Stimulated activated memory B cell treated with anti-CD40 and anti-IgM and Interleukin-4, amounts not matched to agents 10 μg/mL and 1 μg/mL and 100 μg/mL, for 72 hours (primary cell): ENCODE results near the gene ZNF74.
"Not testable (repeated sequence)": the region's sequence is repeated elsewhere in the genome, so short reads cannot be mapped to it uniquely, and the experiment has no call there.

Experiments used
- ATAC-seq: fragments of 150-1000 bp; cut with Tn5 transposase; 2 replicates; pipeline ENCODE4 v1.10.0; 2021
- H3K27ac Mint-ChIP-seq: one replicate; pipeline ENCODE4 v1.8.0; 2022; ENCODE audit warnings: mild to moderate bottlenecking, mixed read lengths
- H3K27me3 Mint-ChIP-seq: one replicate; pipeline ENCODE4 v1.8.0; 2022; ENCODE audit warnings: mixed read lengths
- H3K36me3 Mint-ChIP-seq: one replicate; pipeline ENCODE4 v1.8.0; 2022; ENCODE audit warnings: mixed read lengths
- H3K4me1 Mint-ChIP-seq: one replicate; pipeline ENCODE4 v1.8.0; 2022; ENCODE audit warnings: mixed read lengths
- H3K4me3 Mint-ChIP-seq: one replicate; pipeline ENCODE4 v1.8.0; 2022; ENCODE audit warnings: mild to moderate bottlenecking, moderate library complexity, mixed read lengths
- H3K9me3 Mint-ChIP-seq: one replicate; pipeline ENCODE4 v1.8.0; 2022; ENCODE audit warnings: mixed read lengths

The ZNF74 gene

DNA sequence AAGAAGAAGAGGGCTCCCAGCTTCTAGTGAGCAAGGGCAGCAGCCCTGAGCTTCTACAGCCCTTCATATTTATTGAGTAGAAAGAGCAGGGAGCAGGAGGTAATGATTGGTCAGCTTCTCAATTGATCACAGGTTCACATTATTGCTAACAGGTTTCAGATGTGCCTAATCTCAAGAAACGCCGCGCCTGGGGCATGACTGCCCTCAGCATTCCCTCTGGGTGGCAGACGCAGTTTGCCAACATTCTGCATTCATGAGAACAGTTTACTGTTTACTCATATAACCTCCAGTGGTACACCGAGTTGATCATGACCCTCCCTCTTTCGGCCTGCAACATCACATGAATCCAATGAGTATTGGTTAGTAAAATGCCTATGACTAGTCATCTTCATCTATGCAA lies 4.7 kb upstream of the ZNF74 start:
- H3K36me3 Mint-ChIP-seq, result no peaks in the 10 kb centered on the region
- peaks cover 2% of the 10 kb centered on the region for H3K9me3 Mint-ChIP-seq
- H3K4me1 Mint-ChIP-seq, result peaks cover 11% of the 10 kb centered on the region
- no peak for ATAC-seq
- H3K27me3 Mint-ChIP-seq, result peaks cover 12% of the 10 kb centered on the region
- H3K4me3 Mint-ChIP-seq, result no peak overlapping the region
- no peak overlapping the region for H3K27ac Mint-ChIP-seq

DNA sequence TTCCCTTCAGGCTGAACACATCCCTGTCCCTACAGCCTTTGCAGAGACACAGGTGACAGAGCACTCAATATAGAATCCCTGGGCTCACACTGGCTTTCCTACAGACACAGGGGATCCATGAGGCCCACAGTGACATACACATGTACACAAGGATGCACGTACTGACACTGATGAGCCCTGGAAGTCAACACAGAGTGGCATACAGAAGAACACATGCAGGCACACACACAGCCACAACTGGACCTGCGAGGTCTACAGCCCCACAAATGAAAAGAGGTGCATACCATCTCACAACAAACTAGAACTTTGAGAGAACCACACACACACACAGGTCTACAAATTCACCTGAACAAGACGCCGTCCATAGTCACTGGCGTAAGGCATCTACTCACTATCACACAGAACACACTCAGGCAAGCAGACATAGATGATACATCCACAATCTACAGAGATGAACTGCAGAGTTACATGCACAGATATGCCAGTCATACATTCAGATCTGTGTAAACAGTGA lies 3.5 kb upstream of the ZNF74 start:
- Mint-ChIP-seq H3K4me1 (peaks cover 23% of the 10 kb centered on the region), H3K36me3 (no peaks in the 10 kb centered on the region), H3K9me3 (peaks cover 2% of the 10 kb centered on the region), H3K4me3 (no peak overlapping the region), H3K27me3 (peaks cover 12% of the 10 kb centered on the region), H3K27ac (no peak overlapping the region)
- ATAC-seq, result no peak

DNA sequence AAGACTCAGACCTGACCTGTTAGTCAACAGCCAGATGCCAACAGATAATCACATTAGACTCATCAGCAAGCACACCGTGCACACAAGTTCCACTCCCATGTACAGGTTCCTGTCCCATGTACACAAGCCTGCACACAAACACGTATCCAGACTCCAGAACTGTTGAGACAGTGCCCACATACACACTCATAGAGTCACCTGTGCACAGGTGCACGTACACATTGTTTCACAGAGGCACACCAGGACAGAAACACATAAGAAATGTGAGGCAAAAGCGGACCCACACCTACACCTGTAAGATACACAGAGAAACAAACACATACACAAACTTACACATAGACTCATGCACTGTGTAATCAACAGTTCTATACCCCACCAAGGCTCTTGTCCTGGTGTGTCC lies 2.7 kb upstream of the ZNF74 start:
- H3K4me1 Mint-ChIP-seq, result peaks cover 30% of the 10 kb centered on the region
- H3K4me3 Mint-ChIP-seq, result no peak overlapping the region
- no peak overlapping the region for H3K27ac Mint-ChIP-seq
- peaks cover 2% of the 10 kb centered on the region for H3K9me3 Mint-ChIP-seq
- peaks cover 12% of the 10 kb centered on the region for H3K27me3 Mint-ChIP-seq
- no peaks in the 10 kb centered on the region for H3K36me3 Mint-ChIP-seq
- ATAC-seq, result no peak

DNA sequence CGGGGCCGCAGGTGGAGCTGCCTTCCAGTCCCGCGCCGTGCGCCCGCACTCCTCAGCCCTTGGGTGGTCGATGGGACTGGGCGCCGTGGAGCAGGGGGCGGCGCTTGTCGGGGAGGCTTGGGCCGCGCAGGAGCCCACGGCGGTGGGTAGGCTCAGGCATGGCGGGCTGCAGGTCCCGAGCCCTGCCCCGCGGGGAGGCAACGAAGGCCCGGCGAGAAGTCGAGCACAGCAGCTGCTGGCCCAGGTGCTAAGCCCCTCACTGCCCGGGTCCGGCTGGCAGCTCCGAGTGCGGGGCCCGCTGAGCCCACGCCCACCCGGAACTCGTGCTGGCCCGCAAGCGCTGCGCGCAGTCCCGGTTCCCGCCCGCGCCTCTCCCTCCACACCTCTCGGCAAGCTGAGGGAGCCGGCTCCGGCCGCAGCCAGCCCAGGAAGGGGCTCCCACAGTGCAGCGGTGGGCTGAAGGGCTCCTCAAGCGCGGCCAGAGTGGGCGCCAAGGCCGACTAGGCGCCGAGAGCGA lies 1.5 kb upstream of the ZNF74 start:
- not testable (repeated sequence) for H3K36me3 Mint-ChIP-seq, H3K4me3 Mint-ChIP-seq, H3K27ac Mint-ChIP-seq, H3K9me3 Mint-ChIP-seq, ATAC-seq, H3K27me3 Mint-ChIP-seq
- H3K4me1 Mint-ChIP-seq, result peaks cover 41% of the 10 kb centered on the region

DNA sequence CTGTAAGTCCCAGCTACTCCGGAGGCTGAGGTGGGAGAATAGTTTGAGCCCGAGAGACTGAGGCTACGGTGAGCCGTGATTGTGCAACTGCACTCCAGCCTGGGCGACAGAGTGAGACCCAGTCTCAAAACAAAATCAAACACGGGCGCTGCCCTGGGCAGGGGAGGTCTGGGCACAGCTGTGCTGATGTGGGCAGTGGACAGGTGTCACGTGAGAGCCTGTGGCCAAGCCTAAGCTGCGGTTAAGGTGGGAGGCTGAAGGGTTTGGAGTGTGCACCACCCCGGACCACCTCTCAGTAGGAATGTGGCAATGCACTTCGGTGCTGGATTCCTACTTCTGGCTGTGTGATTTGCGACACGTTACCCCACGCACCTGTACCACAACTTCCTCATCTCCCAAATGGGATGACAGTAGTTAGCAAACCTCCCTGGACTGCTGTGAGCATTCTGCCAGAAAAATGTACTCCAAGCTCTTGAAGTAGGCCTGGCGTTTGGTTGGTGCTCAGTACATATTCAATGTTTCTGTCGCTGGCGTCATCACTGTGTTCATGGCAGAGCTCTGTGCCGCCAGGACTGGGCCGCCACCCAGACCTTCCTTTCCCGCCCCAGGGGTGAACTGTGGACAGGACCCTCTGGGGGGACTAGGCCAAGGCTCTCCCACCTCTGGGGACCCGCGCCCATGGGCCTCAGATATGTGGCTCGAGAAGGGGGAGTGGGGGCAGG lies 807 bp upstream of the ZNF74 start:
- H3K36me3 Mint-ChIP-seq, result no peaks in the 10 kb centered on the region
- peaks cover 2% of the 10 kb centered on the region for H3K9me3 Mint-ChIP-seq
- peak; percentile 4 for ATAC-seq
- peaks cover 41% of the 10 kb centered on the region for H3K4me1 Mint-ChIP-seq
- peak overlapping the region; percentile 88 for H3K27ac Mint-ChIP-seq
- H3K27me3 Mint-ChIP-seq, result no peaks in the 10 kb centered on the region
- peak overlapping the region; percentile 93 for H3K4me3 Mint-ChIP-seq

DNA sequence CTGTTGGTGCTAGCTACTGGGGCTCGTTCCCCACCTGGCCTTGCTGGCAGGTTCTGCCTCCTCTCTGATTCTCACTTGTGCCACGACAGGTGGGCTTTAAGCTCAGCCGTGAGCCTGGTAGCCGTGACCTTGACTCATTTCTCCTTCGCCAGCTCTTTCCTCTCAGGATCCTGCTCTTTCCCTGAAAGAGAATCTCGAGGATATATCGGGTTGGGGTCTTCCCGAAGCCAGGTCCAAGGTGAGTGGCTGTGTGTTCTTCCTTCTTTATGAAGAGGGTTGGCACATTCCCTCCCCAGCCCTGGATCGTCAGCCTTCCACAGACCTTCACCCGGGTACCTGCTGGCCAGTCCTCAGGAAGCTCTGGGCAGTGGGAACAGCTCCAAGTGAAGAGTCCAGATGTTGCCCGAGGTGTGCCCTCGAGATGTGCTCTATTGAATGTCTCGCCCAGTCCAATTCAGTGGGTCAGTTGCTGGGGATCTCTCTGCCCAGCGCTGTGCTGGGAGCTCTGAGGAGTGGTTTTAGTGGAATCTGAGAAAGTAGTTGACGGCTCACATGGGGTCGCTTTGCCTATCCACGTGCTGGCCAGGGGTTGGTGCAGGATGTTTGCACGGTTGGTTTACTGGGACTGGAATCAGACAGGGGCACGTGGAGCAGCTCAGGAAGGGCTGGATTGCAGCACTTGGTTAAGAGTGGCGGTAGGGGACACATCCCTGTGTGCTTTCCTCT lies 1.4 kb downstream of the ZNF74 start:
- Mint-ChIP-seq H3K9me3 (no peaks in the 10 kb centered on the region), H3K4me1 (peaks cover 47% of the 10 kb centered on the region), H3K27ac (peak overlapping the region; percentile 88), H3K36me3 (peaks cover under 1% of the 10 kb centered on the region), H3K27me3 (no peaks in the 10 kb centered on the region), H3K4me3 (peak overlapping the region; percentile 93)
- ATAC-seq, result no peak

DNA sequence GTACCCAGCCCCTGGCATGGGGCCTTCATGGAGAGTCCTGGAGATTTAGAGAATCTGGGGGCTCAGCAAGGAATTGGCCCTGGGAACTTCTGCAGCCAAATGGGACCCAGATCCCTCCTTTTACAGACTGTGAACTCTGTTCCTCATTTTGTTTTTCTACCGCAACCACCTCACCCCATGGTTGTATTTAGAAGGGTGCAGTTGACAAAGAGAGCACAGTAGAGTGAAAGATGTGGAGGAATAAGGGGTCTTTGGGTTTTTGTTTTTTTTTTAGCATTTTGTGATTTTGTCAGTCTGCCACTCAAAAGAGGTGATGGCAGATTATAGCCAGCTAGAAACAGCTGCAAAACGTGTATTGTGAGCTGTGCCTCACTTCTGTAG lies 1.9 kb downstream of the ZNF74 start:
- H3K4me3 Mint-ChIP-seq, result no peak overlapping the region
- ATAC-seq, result no peak
- H3K36me3 Mint-ChIP-seq, result peaks cover 6% of the 10 kb centered on the region
- no peaks in the 10 kb centered on the region for H3K27me3 Mint-ChIP-seq
- H3K9me3 Mint-ChIP-seq, result no peaks in the 10 kb centered on the region
- peaks cover 47% of the 10 kb centered on the region for H3K4me1 Mint-ChIP-seq
- H3K27ac Mint-ChIP-seq, result peak overlapping the region; percentile 7

DNA sequence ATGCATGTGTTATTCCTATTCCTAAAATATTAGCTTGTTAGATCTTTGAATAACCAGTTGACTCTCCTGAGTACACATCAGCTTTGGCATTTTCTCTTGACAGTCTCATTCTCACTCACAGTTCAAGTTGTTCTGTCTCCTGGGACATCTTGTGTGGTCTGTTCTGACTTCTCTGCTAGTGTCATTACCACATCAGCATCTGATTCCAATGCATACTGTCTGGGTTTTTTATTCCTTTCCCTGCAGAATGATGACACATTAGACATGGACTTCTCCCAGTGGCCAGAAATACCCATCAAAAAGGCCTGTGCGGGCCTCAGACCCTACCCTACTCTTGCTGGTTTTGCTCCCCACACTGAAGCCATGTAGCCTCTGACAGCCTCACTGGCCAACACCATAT lies 2.7 kb downstream of the ZNF74 start:
- ATAC-seq, result peak; percentile 75
- Mint-ChIP-seq H3K4me1 (peaks cover 47% of the 10 kb centered on the region), H3K4me3 (no peak overlapping the region), H3K27me3 (no peaks in the 10 kb centered on the region), H3K27ac (no peak overlapping the region), H3K9me3 (no peaks in the 10 kb centered on the region), H3K36me3 (peaks cover 6% of the 10 kb centered on the region)

DNA sequence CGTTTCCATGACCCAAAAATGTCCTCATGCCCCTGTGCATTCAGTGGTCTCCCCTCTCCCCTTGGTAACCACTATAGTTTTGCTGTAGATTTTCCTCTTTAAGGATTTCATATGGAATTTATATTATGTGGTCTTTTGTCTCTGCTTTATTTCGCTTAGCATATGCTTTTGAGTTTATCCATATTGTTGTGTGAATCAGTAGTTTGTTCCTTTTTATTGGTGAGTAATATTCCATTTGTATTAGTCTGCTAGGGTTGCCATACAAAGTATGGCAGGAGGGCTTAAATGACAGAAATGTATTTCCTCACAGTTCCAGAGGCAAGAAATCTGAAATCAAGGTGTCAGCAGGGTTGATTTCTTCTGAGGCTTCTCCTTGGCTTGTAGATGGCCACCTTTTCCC lies 3.5 kb downstream of the ZNF74 start:
- Mint-ChIP-seq H3K27me3 (no peaks in the 10 kb centered on the region), H3K27ac (no peak overlapping the region), H3K36me3 (peaks cover 6% of the 10 kb centered on the region), H3K4me1 (peaks cover 47% of the 10 kb centered on the region), H3K4me3 (no peak overlapping the region), H3K9me3 (no peaks in the 10 kb centered on the region)
- ATAC-seq, result no peak

DNA sequence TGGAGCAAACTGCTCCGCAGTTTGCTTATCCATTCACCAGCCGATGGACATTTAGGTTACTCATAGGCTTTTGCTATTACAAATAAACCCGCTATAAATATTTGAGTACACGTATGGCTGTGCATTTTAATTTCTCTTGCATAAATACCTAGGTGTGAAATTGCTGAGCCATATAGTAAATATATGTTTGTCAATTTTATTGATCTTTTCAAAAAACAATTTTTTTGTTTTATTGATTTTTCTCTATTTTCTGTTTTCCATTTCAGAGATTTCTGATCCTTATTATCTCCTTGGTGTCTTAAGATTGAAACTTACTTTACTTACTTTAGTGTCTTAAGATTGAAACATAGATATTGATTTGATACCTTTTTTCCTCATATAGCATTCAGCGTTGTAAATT lies 4.5 kb downstream of the ZNF74 start:
- Mint-ChIP-seq H3K9me3 (no peaks in the 10 kb centered on the region), H3K27ac (no peak overlapping the region), H3K4me3 (no peak overlapping the region), H3K36me3 (peaks cover 11% of the 10 kb centered on the region), H3K4me1 (peaks cover 44% of the 10 kb centered on the region), H3K27me3 (no peaks in the 10 kb centered on the region)
- ATAC-seq, result no peak

DNA sequence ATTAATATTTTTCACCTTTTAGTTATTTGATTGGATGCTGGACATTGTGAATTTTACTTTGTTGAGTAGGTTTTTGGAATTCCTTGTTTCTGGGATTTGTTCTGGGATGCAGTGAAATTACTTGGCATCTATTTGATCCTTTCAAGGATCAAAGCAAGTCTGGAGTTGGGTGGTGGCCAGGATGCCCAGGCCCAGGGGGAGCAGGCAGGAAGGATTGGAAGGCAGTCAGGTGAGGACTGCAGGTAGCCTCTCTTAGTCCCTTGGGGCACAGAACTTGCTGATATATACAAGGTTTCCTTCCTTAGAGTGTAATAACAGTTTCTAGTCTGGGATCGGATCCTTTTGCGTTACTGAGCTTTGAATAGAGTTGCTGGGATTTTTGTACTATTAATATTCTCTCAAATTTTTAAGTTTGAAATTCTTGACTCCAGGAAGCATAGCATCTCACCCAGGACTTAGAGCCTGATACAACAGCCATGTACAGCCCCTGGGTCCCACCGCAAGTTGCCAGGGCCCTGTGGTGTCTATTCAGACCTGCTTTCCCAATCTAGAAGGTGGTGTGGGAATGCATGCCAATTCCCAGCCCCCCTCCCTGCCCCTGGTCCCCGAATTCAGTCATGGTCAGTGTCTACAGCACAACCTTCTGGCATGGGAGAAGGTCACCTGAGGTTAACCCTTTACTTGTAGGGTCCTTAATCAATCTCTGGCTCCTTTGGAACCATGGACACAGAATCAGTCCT lies 6.1 kb downstream of the ZNF74 start:
- Mint-ChIP-seq H3K27me3 (no peaks in the 10 kb centered on the region), H3K9me3 (no peaks in the 10 kb centered on the region), H3K4me3 (no peak overlapping the region), H3K4me1 (peaks cover 28% of the 10 kb centered on the region), H3K36me3 (peaks cover 22% of the 10 kb centered on the region), H3K27ac (no peak overlapping the region)
- no peak for ATAC-seq

DNA sequence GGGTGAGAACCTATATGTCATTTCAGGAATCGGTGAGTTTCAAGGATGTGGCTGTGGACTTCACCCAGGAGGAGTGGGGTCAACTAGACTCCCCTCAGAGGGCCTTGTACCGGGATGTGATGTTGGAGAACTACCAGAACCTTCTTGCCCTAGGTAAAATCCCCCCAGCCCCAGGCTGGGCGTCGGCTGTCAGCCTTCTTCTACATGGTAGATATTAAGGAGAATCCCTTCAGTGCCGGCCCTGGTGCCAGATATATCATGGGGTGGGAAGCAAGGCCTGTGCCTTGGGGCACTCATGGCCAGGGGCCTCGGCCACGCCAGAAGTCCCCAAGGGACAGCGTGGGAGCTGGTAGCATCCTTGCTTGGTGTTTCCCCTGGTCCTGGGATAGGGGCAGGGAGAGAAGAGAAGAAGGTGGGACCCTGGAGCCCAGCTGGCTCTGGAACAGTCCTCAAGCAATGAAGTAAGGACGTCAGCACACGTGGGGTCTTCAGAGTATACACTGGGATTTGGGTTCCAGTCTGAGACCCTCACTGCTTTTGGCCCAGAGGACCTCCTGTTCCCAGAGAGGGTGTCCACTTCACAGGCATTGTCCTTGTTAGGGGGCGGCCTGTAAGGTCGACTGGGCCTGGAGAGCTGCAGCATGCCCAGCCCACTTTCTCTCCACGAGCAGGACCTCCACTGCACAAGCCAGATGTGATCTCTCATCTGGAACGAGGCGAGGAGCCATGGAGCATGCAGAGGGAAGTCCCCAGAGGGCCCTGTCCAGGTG lies 6.8 kb downstream of the ZNF74 start:
- Mint-ChIP-seq H3K4me1 (peaks cover 21% of the 10 kb centered on the region), H3K36me3 (peaks cover 27% of the 10 kb centered on the region)

DNA sequence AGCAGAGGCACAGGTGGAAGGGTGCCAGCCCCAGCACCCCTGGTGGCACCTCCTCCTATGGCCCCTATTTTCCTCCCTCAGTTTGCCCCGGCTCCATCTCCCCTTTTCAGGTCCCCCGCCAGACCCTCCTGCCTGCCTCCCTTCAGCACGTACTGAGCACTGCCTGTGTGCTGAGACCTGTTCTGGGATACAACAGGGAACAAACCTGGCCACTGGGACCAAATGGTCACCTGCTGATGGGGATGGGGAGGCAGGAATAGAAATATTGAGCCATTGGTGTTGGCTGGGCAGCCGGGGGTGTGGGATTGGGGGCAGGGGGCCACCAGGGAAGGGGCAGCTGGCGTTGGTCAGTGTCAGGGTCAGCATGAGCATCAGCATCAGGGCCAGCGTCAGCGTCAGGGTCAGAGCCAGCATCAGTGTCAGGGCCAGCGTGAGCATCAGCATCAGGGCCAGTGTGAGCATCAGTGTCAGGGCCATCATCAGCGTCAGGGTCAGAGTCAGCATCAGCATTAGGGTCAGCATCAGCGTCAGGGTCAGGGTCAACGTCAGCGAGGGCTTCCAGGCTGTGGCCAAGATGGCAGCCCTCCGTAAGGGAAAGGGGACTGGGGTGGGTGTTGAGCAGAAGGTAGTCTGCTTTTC lies 7.5 kb downstream of the ZNF74 start:
- Mint-ChIP-seq H3K27me3 (no peaks in the 10 kb centered on the region), H3K36me3 (peaks cover 31% of the 10 kb centered on the region), H3K9me3 (no peaks in the 10 kb centered on the region), H3K4me1 (peaks cover 14% of the 10 kb centered on the region), H3K27ac (no peak overlapping the region), H3K4me3 (no peak overlapping the region)
- no peak for ATAC-seq

More for the DNA sequence above, 6.8 kb downstream of the ZNF74 start:
- Mint-ChIP-seq H3K27ac (no peak overlapping the region), H3K4me3 (no peak overlapping the region), H3K27me3 (no peaks in the 10 kb centered on the region), H3K9me3 (no peaks in the 10 kb centered on the region)
- ATAC-seq, result no peak

DNA sequence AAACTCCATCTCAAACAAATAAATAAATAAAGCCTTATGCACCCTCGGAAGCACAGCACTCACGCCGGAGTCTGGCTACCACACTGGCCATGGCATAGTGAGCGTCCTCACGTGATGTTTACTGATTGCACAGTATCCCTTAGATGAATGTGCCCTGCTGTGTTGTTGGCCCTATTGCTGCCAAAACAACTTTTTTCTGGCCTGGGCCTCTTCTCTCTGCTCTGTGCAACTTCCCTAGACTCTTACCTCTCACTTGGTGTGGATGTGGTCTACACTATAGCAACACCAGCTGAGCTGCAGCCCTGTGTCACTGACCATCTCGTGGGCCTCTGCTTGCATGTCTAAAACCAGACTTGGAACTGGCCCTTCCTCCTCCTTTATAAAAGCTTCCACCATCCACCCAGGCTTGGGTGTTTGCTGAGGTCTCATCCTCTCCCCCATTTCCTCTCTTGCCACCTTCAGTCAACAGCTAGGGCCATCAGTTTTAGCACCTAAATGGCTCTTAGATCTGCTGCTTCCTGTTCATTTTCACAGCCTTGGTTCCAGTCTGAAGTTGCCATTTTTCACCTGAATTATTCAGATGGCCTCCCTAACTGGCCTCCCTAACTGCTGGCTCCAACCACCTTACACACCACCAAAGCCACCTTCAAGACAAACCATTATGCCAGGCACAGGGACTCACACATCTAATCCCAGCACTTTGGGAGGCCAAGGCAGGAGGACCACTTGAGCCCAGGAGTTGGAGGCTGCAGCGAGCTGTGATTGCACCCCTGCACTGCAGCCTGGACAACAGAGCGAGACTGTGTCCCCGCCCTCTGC lies 9.2 kb downstream of the ZNF74 start:
- peaks cover 6% of the 10 kb centered on the region for H3K4me1 Mint-ChIP-seq
- peaks cover 39% of the 10 kb centered on the region for H3K36me3 Mint-ChIP-seq
- H3K27me3 Mint-ChIP-seq, result no peaks in the 10 kb centered on the region
- H3K9me3 Mint-ChIP-seq, result no peaks in the 10 kb centered on the region
- no peak overlapping the region for H3K4me3 Mint-ChIP-seq
- H3K27ac Mint-ChIP-seq, result no peak overlapping the region
- no peak for ATAC-seq
